Omental fat pad (tissue), 4 donors: Measurements from ENCODE around the gene ADAT2. TPM values are rescaled to one million over a fixed set of nuclear protein-coding genes. Genes with fewer than 3 reads are reported as not detected.

Experiments used
- ATAC-seq: fragments of 150-250 bp; one replicate; pipeline ENCODE4 v1.9.1; 2016; ENCODE audit warnings: mild to moderate bottlenecking, moderate library complexity; ENCODE audit not compliant: low FRiP score
- DNase-seq: peaks from one replicate; pipeline ENCODE4 v3.0.0-alpha.2; 2019; ENCODE audit warnings: low spot score
- total RNA-seq, 4 donors: library from RNA; depleted of rRNA; stranded (reverse); fragments of >200 nt; gene quantifications; one replicate each; pipeline ENCODE4 v1.1.0, GENCODE V29; 2016
- TF ChIP-seq, protein P1 (sequence below), 3 donors: fragments of 450-650 bp; IDR thresholded peaks; one replicate each; pipeline ENCODE4 v1.5.1; 2016 to 2017; ENCODE audit warnings: antibody characterized with exemption in 3 of 3, mild to moderate bottlenecking in 3 of 3, moderate library complexity in 2 of 3

Gene ADAT2
- total RNA-seq, 4 donors from 2014 or later = 4.5 to 18.0 (median 7.3) TPM

DNA sequence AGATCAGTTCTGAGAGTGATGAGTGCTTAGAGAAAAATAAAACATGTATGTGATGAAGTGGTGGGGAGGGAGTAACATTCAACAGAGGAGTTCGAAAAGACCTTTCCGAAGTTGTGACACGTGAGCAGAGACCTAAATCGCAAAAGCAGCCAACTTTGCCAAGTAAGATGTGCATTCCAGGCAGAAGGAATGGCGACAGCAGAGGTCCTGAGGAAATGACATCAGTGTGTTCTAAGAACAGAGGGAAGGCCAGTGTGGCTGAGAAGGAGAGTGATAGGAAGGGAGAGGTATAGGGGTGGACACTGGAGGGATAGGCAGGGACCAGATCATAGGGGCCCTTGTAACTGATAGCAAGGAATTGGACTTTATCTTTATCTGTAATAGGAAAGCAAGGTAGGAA, 51.3 kb downstream of the ADAT2 start:
- TF ChIP-seq, protein P1, sequence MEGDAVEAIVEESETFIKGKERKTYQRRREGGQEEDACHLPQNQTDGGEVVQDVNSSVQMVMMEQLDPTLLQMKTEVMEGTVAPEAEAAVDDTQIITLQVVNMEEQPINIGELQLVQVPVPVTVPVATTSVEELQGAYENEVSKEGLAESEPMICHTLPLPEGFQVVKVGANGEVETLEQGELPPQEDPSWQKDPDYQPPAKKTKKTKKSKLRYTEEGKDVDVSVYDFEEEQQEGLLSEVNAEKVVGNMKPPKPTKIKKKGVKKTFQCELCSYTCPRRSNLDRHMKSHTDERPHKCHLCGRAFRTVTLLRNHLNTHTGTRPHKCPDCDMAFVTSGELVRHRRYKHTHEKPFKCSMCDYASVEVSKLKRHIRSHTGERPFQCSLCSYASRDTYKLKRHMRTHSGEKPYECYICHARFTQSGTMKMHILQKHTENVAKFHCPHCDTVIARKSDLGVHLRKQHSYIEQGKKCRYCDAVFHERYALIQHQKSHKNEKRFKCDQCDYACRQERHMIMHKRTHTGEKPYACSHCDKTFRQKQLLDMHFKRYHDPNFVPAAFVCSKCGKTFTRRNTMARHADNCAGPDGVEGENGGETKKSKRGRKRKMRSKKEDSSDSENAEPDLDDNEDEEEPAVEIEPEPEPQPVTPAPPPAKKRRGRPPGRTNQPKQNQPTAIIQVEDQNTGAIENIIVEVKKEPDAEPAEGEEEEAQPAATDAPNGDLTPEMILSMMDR (IDR thresholded peaks at IDR 0.05) = no peak
- DNase-seq (no peak), ATAC-seq (no peak)

DNA sequence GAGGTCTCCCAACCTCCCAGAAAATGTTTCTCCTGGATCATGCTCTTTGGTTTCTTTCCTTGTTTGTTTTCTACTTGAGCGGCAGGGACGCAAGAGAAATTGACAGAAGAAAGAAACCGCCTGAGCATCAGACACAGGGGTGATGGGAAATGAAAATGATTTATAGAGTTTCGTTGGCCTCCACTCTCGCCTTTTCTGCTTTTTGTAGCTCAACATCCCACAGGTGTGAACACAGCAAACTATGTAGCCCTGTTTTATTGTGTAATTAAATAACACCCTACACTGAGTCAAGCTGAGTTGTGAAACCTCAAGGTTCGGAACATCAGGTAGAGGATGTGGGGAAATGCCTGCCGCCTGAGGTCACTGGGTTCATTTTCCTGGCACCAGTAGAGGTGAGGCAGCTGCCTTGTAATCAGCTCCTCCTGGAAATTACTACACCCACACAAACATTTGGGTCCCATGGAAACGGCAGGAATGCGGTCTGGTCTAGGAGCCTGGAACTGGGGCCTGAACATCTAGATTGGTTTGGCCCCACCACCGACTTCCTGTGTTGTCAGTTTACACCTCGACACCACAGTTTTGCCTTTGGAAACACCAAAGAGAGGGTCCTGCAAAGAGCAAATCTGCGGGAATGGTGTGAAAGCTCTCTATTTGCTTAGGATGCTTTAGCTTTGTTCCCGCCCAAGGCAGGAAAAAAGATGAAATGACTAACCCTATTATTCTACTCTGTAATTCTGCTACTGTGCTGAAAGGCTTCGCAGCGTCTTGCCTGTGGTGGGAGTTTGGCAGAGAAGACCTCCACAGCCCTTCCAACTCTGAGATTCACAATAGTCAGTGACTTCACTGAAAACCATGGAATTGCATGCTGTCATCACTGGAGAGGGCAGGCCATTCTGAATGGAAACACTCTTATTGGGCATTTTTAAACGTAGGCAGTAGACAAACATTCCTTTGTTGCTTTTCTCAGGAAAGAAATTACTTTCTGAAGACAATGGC, 53.0 kb downstream of the ADAT2 start:
- TF ChIP-seq, protein P1 (IDR thresholded peaks at IDR 0.05) = no peak
- peak; percentile 31 for DNase-seq

DNA sequence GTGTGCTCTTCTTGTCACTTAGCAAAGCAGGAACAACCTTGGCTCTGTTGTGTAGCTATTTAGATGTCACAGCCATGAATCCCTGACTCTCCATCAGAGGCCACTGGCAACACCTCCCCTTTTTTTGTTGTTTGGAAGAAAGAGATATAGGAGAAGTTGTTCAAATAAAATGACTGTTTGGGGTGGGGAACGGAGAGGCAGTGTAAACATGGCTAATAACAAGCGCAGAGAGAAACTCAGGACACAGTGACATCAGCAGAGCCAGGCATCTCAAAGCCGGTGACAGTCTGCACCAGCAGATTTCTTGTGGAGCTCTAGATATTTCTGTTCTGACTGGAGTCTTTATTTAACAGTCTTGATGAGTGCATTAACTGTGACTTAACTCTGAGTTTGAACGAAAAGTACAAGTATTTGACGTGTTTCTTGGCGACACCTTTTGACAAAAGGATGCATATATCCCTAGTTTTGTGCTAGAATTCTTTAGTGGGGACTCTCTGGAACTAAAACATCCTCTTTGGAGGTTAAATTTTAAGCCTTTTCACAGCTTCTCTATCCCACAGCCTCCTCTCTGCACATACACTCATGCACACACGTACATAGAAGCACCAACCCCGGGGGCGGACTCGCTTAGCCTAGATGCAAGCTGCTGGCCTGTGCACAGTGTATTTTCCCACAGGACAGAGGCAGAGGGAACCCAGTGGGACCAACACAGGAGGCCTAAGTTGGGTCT, 53.8 kb downstream of the ADAT2 start:
- DNase-seq = no peak
- TF ChIP-seq, protein P1 (IDR thresholded peaks at IDR 0.05) = no peak
- peak; percentile 31 for ATAC-seq

More for the DNA sequence above, 53.0 kb downstream of the ADAT2 start:
- ATAC-seq = peak; percentile 91

DNA sequence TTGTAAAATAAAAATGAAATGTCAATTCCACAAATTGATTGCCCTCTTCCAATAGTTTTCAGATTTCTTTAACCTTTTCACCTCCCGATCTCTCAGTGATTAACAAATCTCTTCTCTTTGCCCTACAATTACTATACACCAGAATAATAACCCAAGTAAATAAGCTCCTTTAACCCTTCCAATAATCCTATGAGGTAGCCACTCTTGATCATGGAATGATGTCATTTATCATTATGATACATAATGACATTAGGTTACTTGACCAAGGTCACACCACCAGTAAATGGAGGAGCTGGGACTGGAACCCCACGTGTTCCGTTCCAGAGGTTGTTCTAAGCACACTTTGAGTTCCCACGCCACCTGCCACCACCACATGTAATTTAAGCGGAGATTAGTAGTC, 54.8 kb downstream of the ADAT2 start:
- DNase-seq (no peak), ATAC-seq (no peak)
- TF ChIP-seq, protein P1 (IDR thresholded peaks at IDR 0.05) = no peak

DNA sequence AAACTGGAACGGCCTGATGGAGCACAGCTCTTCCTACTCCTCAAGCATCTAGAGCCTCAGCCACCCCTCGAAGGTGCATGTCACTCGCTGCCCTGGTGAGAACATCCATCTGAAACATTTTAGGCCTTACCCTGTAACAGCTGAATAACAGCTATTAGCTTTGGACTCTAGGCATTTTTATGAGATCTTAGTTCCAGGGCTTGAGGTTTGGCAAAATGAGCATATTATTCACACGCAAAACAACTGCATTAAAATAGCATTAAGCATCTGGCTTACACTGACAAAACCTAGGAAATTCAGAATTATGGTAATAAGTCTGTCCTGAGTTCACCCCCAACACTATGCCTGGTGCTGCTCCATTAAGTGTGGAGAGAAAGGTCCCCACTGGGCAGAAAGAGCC, 56.1 kb downstream of the ADAT2 start:
- TF ChIP-seq, protein P1 (IDR thresholded peaks at IDR 0.05) = no peak

DNA sequence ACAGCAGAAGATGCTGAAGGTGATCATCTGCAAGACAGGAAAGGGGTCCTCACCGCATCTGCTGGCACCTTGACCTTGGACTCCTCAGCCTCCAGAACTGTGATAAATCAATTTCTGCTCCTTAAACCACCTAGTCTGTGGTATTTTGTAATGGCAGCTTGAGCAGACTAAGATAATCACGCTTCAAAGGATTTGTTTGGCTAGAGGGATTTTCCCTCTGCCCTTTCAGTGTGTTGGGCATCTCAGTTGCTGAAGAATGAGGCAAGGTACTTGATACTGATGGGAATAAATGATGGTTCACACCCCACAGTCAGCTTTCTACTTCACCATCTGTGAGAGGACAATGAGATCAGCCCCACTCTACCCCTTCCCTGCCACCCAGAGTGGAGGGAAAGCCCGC, 60.2 kb downstream of the ADAT2 start:
- TF ChIP-seq, protein P1 (IDR thresholded peaks at IDR 0.05) = no peak
- ATAC-seq (no peak), DNase-seq (no peak)

More for the DNA sequence above, 56.1 kb downstream of the ADAT2 start:
- ATAC-seq = no peak
- no peak for DNase-seq
